Neural cell (in vitro differentiated cells): ENCODE results near the gene ATRAID.
"Not testable (repeated sequence)": the region's sequence is repeated elsewhere in the genome, so short reads cannot be mapped to it uniquely, and the experiment has no call there.

ENCODE experiments used
- CTCF ChIP-seq: fragments of 450-650 bp; IDR thresholded peaks from 2 replicates; pipeline ENCODE4 v1.5.1; 2014; ENCODE audit warnings: antibody characterized with exemption, mild to moderate bottlenecking, moderate library complexity; ENCODE audit not compliant: poor library complexity, severe bottlenecking
- EP300 ChIP-seq: fragments of 450-650 bp; conservative IDR thresholded peaks from 2 replicates; pipeline ENCODE4 v1.6.1; 2014; ENCODE audit warnings: antibody characterized with exemption, mild to moderate bottlenecking, moderate library complexity; ENCODE audit not compliant: poor library complexity, severe bottlenecking
- POLR2AphosphoS5 ChIP-seq: IDR thresholded peaks from 2 replicates; pipeline ENCODE4 v1.6.1; 2012
- REST ChIP-seq: IDR thresholded peaks from 2 replicates; pipeline ENCODE4 v1.6.1; 2012; ENCODE audit warnings: borderline replicate concordance
- SMC3 ChIP-seq: fragments of 450-650 bp; conservative IDR thresholded peaks from 2 replicates; pipeline ENCODE4 v1.6.1; 2014; ENCODE audit warnings: antibody characterized with exemption, mild to moderate bottlenecking, moderate library complexity; ENCODE audit not compliant: poor library complexity

DNA sequence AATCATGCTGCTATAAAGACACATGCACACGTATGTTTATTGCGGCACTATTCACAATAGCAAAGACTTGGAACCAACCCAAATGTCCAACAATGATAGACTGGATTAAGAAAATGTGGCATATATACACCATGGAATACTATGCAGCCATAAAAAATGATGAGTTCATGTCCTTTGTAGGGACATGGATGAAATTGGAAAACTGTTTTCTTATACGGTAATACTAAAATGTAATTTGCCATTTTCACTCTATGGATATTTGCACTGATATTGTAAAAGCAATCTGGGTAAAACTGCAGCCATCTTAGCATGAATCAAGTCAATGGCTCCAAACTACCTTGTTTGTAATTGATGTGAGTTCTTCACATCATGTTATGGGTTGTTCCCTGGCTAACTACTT is 16.0 kb upstream of the ATRAID start:
- TF ChIP-seq EP300, SMC3, CTCF, POLR2AphosphoS5, REST: not testable (repeated sequence)
